HuH-7 (cell line): ENCODE data around the gene B3GALNT2.

Source experiments
- DNase-seq: peaks from one replicate; pipeline ENCODE4 v3.0.0; 2011; ENCODE audit warnings: low spot score

B3GALNT2 gene

DNA sequence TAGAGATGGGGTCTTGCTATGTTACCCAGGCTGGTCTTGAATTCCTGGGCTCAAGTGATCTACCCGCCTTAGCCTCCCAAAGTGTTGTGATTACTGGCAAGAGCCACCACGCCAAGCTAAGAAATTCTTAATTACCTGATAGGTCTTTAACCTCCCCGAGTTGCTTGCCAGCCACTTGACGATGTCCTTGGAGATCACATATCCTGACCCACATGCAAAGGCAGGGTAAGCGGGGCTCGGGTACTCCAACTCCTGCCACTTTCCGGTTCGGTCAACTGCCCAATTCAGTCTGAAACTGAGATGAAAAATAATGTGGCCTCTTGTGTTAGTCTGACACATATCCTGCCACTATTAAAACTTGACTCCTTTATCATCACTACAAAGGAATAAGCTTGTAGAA lies 50.2 kb downstream of the B3GALNT2 start:
- DNase-seq = no peak

DNA sequence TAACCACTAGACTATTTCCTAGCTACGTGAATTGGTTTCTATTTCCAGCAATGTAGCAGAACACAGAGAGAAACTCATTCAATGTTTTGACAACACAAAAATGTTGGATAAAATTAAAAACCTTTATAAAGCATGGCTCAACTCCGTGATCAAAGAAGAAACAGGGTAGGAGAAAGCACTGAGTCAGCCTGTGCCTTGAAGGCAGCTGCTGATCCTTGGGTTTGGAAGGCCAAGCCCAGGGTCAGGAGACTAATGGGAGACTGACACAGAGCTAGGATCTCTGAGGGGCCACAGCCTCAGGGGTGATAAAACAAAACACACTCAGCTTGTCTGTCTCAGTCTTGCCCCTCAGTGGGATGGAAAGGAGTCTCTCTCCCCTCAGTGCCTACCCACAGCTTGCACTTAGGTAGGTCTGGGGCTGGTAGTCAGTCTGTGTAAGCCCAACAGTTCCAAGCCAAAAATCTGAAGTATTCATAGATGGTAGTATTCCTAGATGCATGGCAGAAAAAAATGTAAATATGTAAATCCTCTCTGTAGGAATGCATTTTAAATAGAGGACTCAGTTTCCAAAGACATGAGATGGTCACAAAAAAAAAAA lies 53.3 kb downstream of the B3GALNT2 start:
- DNase-seq = no peak

DNA sequence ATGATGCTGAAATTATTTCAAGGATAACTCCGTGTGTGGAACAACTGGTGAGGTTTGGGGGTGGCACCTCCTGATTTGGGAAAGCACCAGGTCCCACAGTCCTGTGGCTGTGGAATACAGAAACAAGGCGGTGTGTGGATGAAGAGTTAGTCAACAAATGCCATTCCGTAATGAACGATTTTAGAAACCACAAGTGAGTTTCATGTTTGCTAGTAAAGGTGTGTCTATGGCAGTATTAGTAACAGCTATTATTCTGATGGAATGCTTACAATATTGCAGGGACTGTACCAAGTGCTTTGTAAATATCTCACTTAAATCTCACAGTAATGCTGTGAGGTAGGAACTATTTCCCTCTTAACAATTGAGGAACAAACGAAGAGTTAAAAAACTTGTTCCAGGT lies 53.8 kb downstream of the B3GALNT2 start:
- DNase-seq = no peak

DNA sequence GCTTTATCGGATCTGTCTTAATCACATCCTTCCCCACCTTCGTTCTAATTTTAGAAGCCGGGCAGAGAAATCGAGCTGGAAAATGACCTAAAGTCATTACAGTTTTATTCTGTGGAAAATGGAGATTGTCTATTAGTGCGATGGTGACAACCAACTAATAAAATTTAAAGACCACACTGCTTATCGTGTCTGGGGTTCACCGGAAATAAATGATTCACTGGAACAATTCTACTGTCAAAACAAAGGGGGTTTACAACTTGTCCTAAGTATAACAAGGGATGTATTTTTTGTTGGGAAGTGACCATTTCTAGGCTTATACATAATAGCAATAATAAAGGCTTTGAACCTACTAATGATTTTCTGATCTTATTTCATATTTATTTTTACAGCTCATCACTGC lies 55.6 kb downstream of the B3GALNT2 start:
- no peak for DNase-seq

DNA sequence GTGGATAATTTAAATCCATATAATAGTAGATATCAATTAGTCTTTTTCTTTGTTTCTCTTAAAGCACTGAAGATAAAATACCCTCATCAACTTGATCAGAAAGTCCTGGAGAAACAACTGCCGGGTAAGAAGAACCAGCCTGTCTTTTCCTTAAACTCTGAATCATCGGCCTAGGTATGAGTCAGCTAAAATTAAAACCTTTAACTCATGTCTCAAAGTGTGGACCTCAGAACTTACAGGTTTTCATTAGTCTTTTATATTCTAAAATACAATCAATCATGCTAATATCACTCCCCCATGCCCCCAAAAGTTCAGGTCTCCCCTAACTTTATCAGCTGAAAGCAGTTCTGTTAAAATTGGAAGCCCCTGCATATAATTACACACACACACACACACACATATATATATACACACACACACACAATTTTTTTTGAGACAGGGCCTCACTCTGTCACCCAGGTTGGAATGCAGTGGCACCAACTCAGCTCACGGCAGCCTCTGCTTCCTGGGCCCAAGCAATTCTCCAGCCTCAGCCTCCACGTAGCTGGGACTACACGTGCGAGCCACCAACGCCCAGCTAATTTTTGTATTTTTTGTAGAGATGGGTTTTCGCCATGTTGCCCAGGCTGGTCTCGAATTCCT lies 61.3 kb downstream of the B3GALNT2 start:
- no peak for DNase-seq

DNA sequence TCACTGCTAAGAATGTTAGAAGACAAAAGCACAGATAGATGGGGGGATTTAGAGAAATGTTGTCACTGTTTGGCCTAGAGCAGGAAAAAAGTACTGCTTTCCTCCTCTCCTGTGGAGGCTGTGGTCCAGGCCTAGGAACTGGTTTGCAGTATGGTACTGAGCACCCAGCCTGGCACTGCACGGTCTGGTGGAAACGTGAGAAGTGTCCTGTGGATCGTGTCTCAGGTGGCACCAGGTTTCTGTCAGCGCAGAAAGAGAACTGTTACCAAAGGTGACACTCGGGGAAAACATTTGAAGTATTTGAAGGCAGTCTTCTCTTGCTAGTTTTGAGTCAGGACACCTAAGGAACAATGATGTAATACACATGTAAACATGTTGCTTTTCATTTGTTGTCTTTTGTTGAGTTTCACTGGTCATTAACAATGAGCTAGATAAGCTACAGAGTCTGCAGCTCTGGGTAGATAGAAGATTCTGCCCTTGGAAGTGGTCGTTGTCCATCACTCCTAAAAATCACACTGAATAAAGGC lies 63.0 kb downstream of the B3GALNT2 start:
- no peak for DNase-seq

DNA sequence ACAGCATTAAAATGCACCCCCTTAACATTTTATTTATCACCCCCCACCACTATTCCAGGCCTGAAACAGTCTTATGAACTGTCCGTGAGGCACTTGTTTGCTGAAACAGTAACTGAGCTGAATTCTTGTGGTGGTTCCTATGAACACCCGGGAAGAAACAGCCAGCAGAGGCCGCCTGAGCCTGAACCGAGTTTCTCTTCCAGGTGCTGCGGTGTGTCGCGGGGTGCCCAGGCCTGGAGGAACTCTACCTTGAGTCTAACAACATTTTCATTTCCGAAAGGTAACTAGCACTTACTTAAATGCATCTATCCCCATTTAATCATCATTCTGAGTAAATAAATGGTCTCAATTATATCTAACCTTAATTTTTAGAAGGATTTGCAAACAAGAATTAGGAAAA lies 70.3 kb downstream of the B3GALNT2 start:
- DNase-seq = peak; percentile 17

DNA sequence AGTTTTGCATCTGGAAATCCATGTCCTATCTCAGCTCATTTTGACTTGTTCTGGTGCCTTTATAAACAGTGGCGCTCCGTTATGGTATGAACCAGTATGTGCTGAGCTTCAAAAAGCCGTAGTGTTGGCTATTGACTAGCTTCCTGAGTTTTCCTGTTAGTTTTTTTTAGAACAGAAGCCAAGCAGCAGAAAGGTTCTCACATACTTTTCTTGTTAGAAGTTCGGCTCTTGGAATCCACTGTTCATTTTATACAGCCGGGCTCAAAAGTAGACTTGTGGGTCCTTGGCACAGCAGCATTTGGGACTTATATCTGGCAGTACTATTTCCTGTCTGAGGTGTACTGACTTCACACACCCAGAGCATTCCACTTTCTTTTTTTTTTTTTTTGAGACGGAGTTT lies 73.3 kb downstream of the B3GALNT2 start:
- DNase-seq = no peak

DNA sequence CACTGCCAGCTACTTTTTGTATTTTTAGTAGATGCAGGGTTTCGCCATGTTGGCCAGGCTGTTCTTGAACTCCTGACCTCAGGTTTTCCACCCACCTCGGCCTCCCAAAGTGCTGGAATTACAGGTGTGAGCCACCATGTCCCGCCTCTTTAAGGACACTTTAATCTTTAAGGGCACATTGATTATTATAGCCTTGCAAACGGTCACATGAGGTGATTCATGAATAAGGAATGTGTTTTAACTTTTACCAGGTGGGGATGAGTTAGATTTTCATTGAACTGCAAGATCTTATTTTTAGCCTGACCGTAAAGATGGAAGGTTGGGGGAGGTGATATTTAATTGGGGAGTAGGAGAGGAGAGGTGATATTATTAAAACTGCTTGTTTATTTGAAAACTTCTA lies 75.1 kb downstream of the B3GALNT2 start:
- DNase-seq = no peak

DNA sequence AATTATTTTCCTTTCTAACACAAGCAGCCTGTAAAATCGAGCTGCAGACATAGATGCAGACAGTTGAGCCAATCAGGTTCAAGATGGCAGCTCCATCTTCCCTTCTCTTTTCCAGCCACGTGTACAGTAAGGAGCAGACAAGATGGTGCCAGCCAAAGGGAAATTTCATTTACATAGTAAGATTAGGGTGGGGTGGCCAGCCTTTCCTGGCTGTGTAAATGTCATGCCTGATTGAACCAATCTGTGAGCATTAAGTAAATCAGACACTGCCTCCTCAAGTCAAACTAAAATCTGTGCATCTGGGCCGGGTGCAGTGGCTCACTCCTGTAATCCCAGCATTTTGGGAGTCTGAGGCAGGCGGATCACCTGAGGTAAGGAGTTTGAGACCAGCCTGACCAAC lies 76.8 kb downstream of the B3GALNT2 start:
- no peak for DNase-seq

DNA sequence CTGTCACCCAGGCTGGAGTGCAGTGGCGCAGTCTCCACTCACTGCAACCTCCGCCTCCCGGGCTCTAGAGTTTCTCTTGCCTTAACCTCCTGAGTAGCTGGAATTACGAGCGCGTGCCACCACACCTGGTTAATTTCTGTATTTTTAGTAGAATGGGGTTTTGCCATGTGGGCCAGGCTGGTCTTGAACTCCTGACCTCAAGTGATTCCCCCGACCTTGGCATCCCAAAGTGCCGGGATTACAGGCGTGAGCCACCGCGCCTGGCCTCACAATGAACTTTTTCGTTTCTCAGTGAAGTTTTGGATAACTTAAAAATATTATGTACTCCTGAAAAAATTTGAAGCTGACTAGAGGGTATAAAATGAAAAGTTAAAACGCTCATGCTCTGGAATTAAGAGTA lies 77.6 kb downstream of the B3GALNT2 start:
- DNase-seq = no peak

DNA sequence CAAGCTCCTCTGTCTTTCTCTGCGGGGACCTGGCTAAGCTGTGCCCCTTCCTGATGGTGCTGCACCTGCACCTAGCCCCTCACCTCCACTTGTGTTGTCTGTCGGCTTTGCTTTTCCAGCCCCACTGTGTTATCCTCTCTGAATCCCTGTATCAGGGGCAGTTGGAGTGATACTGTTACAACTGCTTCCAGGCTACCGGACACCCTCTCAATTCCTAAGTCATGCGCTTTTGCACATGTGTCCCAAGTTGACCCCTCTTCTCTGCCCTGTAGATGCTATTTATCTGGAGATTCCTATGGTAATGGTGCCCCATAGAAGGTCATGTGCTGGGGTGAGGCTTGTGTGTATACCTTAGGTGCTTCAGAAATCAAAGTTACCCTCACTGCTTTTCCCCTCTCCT lies 78.1 kb downstream of the B3GALNT2 start:
- DNase-seq = no peak

DNA sequence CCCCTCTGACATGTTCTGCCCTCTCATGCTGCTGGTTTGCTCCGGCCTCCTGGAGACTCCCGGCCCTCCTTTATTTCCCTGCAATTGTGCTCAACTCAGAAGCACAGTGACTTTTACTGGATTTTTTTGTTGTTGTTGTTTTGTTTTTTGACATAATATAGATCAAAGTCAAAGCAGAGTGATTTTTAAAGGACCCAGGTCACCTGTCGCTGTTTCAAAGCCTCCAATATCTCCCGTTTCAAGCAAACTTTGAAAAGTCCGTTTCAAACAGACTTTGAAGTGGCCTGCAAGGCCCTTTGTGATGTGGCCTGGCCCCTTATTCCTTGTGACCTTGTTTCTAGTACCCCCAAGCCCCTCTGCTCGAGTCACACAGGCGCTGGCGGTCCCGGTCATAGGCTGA lies 78.9 kb downstream of the B3GALNT2 start:
- DNase-seq = no peak

DNA sequence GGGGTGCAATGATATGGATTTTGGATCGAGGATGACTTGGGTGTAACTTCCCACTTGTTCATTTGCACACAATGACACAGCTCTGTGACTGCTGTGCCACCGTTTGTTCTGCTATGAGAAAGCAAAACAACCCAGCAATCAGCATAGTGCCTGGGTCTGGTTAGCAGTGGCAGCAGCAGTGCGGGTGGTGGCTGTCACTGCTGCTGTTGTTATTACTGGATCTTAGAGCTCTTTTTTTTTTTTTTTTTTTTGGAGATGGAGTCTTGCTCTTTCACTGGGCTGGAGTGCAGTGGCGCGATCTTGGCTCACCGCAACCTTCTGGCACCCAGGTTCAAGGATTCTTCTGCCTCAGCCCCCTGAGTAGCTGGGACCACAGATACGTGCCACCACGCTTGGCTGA lies 80.2 kb downstream of the B3GALNT2 start:
- no peak for DNase-seq

DNA sequence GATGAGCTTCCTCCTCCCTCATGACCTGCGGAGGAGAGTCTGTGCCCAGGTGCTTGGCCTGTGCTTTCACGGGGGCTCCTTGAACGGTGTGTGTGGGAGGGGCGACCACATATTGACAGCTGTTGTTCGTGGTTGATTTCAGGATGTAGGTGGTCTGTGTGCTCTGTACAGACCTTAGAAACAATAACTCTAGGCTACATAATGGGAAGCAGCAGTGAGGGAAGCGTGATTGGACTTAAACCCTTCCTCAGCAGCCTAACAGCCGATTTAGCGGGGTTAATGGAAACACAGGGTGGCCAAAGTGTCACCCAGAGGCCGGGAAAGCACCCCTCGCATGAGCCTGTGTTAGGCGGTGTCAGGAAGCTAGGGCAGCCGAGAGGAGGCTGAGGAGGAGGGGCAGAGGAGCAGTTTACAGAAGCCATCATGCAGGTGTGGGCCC lies 81.0 kb downstream of the B3GALNT2 start:
- no peak for DNase-seq

DNA sequence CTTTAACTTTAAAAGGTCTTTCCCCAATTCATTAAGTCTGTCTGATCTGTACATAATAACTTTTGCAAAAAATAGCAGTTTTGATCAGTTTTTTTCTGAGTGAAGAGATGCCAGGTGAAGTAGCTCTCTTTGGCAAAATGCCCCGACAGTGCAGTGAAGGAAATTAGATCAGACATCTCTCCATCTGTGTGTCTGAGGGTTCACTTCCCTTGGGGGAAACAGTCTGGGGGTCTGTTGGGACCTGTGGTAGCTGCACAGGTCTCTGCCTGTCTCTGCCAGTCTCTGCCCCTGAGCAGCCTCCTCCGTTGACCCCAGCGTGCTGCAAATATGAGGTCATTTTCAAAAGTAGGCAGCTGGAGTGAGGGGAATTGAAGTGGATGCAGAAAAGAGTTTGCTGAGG lies 82.5 kb downstream of the B3GALNT2 start:
- DNase-seq = no peak

DNA sequence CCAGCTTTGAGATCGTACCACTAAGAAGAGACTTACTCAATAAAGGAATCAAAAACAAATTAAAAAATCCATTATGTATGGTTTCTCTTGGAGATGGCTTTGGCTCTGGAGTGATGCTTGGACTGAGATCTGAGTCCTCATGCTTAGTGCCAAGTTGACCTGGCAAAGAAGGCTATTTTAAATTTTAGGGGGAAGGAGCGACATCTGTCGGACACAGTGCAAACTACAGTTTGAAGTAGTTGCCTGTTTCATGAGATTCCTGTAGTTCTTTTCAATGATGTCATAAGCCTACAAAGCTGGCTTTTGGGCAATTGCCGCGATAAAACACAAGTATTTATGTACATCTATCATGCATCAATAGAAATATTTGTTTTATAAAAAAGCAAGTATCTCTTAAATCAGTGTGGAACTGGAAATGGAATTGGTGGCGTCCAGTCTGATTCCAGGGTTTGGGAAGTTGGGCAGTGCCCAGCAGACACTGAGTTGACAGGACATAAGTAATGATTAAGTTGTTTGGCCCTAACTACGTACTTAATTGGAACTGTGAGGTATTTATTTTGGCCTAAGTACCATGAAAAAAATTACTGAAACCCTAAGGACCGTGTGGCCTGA lies 87.1 kb downstream of the B3GALNT2 start:
- peak; percentile 80 for DNase-seq

DNA sequence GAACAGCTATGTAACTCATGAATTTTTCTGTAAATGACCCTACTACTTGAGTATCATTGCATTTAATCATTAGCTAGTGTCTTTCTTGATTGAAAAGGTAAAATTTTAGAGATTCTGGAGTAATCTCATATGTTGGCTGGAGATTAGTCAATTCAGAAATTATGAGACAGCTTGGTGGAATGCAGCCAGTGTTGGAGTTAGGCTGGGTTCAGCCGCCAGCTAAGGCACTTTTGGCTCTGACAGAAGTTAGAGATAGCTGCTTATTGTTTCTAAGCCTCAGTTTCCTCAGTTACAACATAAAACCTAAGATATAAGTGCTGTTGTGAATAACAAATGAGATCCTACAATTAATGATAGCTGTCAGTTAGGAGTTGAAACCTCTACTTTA lies 87.6 kb downstream of the B3GALNT2 start:
- DNase-seq = no peak

DNA sequence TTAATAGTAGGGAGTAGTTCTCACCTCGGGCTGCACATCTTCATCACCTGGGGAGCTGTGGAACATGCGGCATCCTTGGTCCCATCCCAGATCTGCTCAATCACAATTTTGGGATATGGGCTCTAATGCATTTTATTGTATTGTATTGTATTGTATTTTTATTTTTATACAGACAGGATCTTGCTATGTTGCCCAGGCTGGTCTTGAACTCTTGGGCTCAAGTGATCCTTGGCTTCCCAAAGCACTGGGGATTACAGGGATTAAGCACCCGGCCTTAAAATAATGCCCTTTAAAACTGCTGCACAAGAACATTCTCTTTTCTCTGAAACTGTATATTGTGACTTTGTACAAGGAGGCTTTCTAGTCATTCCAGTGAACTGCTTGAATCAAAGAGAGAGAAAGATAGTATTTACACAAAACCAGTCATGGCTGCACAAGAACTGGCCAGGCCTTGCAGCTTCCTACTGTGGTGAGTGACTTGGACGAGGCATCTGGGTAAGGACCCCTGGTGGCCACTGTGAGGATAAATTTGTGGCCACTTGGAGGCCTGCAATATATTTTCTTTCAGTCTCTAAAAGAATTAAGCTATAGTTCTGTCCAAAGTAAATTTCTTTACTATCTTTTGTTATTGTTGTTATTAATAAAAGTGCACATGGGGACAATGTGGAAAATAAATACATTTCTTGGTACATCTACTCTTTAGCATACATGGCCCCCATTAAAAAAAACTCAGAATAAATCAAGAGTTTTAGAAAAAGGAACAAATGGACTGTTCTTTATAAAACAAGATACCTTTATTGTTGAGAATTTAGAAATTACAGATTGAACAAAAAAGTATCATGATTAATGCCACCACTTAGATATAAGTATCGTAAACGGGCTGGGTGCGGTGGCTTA lies 89.0 kb downstream of the B3GALNT2 start:
- peak; percentile 77 for DNase-seq

DNA sequence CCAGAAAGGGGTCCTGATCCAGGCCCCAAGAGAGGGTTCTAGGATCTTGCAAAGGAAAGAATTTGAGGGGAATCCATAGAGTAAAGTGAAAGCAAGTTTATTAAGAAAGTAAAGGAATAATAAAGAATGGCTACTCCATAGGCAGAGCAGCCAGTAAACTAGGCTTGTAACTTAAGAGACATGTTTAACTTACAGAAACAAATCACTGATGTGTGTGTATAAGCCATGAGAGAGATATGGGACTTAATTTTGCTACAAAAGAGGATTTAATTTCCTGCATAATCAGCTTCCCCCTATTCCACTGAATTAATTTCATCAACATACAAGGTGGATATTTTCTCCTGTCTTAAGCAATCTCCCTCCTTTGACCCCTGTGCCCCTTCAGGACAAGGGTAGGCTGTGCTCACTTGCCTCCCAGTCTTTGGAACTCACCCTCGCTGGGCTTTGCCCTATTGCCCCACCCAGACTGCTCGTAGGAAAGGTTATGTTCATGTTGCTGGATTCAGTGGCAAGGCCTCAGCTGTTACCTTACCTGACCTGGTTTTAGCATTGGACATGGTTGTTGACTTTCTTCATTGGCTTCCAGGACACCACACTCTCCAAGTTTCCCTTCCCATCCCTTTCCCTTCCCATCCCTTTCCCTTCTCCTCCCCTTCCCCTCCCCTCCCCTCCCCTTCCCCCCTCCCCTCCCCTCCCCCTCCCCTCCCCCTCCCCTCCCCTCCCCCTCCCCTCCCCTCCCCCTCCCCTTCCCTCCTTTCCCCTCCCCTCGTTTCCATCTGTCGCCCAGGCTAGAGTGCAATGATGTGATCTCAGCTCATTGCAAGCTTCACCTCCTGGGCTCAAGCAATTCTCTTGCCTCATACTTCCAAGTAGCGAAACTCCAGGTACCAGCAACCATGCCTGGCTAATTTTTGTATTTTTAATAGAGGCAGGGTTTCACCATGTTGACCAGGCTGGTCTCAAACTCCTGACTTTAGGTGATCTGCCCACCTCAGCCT lies 92.5 kb downstream of the B3GALNT2 start:
- peak; percentile 71 for DNase-seq

DNA sequence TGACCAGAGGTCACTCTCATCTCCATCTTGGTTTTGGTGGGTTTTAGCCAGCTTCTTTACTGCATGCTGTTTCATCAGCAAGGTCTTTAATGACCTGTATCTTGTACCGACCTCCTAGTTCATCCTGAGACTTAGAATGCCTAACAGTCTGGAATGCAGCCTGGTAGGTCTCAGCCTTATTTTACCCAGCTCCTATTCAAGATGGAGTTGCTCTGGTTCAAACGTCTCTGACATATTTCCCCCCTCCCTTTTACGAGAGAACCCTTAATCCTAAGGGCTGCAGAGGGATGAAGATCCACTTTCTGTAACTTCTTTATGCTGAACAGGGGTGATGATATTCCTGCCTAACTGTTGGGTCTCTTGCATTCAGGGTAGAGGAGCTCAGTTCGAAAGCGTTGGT lies 93.8 kb downstream of the B3GALNT2 start:
- DNase-seq = no peak
